ENCODE measurements around the gene CHD3. TPM values are rescaled to one million over a fixed set of nuclear protein-coding genes. Genes with fewer than 3 reads are reported as not detected.

Gene CHD3
- total RNA-seq, 1 experiment from 2014 or later, result 41.5 TPM

DNA sequence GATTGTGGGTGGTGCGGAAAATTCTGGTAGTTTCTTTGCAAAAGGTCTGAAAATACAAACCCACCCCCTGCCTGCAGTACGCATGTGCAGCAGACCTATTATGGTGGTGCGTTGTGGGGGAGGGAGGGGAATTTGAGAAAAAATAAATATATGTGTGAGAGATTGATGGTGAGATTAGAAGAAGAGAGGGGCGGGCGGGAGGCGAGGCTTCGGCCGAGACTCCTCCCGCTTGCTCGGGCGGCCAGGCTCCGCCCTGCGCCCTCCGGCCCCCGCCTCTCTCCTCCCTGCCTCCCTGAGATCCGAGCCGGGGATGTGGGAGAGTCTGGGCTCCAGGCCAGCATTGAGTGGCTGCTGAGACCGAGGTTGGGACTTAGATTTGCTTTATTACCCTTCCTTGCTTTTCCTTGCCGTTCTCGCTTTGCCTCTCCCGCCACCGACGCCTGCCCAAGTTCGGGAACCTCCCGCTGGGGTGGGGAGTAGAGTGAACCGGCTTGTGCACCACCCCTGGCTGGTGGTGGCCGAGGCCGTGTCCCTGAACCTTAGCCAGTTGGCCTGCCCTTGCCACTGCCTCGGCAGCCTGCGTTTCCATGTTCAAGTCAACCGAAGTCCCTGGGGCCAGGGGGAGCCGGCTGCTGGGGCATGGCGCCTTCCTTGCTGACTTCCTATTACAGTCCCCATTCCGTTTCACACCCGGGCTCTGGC, 956 bp upstream of the CHD3 start:
- in situ Hi-C loops (cut with HindIII; ENCODE audit: low sequenced_read_pairs), result no loop called here
- DNase-seq (ENCODE audit: low spot score), result peak; percentile 87

GRCh38 chr17:7889166-7889955, 772 bp downstream of the CHD3 start:
- in situ Hi-C loops (cut with HindIII; ENCODE audit: low sequenced_read_pairs), result no loop called here
- peak; percentile 90 for DNase-seq (ENCODE audit: low spot score)

DNA sequence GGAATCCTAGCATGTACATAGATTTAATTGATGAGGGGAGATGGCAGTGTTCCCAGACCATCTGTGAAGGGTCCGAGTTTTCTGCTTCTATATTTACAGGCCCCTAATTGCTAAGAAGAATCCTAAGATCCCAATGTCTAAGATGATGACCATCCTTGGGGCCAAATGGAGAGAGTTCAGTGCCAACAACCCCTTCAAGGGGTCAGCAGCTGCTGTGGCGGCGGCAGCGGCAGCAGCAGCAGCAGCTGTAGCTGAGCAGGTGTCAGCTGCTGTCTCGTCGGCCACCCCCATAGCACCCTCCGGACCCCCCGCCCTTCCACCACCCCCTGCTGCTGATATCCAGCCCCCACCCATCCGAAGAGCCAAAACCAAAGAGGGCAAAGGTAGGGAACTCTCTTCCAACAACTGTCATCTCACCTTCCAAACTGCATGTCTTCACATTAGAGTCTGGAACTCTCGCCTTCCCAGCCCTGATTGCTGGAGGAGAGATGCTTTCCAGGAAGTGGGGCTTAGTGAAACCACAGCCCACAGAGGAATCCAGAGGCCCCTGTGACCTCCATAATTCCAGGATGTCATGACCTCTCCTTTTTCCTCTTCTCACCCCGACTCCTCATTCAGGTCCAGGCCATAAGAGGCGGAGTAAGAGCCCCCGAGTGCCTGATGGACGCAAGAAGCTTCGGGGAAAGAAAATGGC, 4.7 kb downstream of the CHD3 start:
- no peak for DNase-seq (ENCODE audit: low spot score)
- in situ Hi-C loops (cut with HindIII; ENCODE audit: low sequenced_read_pairs), result no loop called here

GRCh38 chr17:7894226-7894625, 5.6 kb downstream of the CHD3 start:
- no peak for DNase-seq (ENCODE audit: low spot score)
- in situ Hi-C loops (cut with HindIII; ENCODE audit: low sequenced_read_pairs), result no loop called here

DNA sequence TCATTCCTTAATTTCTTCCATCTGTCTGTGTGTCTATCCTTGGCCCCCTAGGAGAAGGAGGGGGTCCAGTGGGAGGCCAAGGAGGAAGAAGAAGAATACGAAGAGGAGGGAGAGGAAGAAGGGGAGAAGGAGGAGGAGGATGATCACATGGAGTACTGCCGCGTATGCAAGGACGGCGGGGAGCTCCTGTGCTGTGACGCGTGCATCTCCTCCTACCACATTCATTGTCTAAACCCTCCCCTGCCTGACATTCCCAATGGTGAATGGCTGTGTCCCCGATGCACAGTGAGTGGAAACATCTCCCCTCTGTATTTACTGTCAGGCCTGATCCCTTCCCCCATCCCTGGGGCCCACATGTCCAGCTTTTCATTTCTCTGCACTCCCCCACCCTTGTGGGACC, 6.3 kb downstream of the CHD3 start:
- in situ Hi-C loops (cut with HindIII; ENCODE audit: low sequenced_read_pairs), result no loop called here
- no peak for DNase-seq (ENCODE audit: low spot score)

GRCh38 chr17:7897090-7897489, 8.5 kb downstream of the CHD3 start:
- no peak for DNase-seq (ENCODE audit: low spot score)
- in situ Hi-C loops (cut with HindIII; ENCODE audit: low sequenced_read_pairs), result no loop called here

GRCh38 chr17:7897773-7898172, 9.2 kb downstream of the CHD3 start:
- in situ Hi-C loops (cut with HindIII; ENCODE audit: low sequenced_read_pairs), result no loop called here
- DNase-seq (ENCODE audit: low spot score), result peak; percentile 56

- in situ Hi-C loops (cut with HindIII; ENCODE audit: low sequenced_read_pairs), result no loop called here
- DNase-seq (ENCODE audit: low spot score), result no peak
Observed at GRCh38 chr17:7903154-7904103, 14.8 kb downstream of the CHD3 start.

- in situ Hi-C loops (cut with HindIII; ENCODE audit: low sequenced_read_pairs), result no loop called here
- DNase-seq (ENCODE audit: low spot score), result no peak
Observed at GRCh38 chr17:7909089-7909488, 20.5 kb downstream of the CHD3 start.

- in situ Hi-C loops (cut with HindIII; ENCODE audit: low sequenced_read_pairs), result no loop called here
- no peak for DNase-seq (ENCODE audit: low spot score)
Observed at GRCh38 chr17:7910281-7910680, 21.7 kb downstream of the CHD3 start.

DNA sequence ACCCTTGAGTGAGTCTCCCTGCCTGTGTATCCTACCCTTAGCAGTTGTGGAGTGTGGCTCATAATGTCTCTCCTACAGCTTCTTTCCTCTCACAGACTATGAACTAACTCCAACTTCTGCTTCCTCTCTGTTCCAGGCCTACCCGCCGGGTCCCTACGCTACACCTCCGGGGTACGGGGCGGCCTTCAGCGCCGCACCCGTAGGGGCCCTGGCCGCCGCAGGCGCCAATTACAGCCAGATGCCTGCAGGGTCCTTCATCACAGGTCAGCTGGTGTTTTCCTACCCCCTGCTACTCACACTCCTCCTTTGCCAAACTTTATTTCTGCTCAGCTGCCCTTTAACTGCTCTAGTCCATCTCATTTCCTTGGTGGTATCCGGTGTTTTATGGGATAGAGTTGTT, 22.1 kb downstream of the CHD3 start:
- in situ Hi-C loops (cut with HindIII; ENCODE audit: low sequenced_read_pairs), result no loop called here
- no peak for DNase-seq (ENCODE audit: low spot score)

- in situ Hi-C loops (cut with HindIII; ENCODE audit: low sequenced_read_pairs), result no loop called here
- no peak for DNase-seq (ENCODE audit: low spot score)
Observed at GRCh38 chr17:7911116-7911515, 22.5 kb downstream of the CHD3 start.

- in situ Hi-C loops (cut with HindIII; ENCODE audit: low sequenced_read_pairs), result no loop called here
- DNase-seq (ENCODE audit: low spot score), result peak; percentile 75
Observed at GRCh38 chr17:7912927-7913524, 24.4 kb downstream of the CHD3 start.

GRCh38 chr17:7915179-7915610, 26.6 kb downstream of the CHD3 start:
- in situ Hi-C loops (cut with HindIII; ENCODE audit: low sequenced_read_pairs), result no loop called here
- DNase-seq (ENCODE audit: low spot score), result no peak

GRCh38 chr17:7915611-7916384, 27.2 kb downstream of the CHD3 start, which contains the start of gene RNF227:
Gene RNF227, minus strand, starts transcription at chr17:7916289. Its CDS starts 94 bp downstream, at chr17:7916195.
- DNase-seq (ENCODE audit: low spot score), result peak; percentile 90
- in situ Hi-C loops (cut with HindIII; ENCODE audit: low sequenced_read_pairs), result no loop called here

DNA sequence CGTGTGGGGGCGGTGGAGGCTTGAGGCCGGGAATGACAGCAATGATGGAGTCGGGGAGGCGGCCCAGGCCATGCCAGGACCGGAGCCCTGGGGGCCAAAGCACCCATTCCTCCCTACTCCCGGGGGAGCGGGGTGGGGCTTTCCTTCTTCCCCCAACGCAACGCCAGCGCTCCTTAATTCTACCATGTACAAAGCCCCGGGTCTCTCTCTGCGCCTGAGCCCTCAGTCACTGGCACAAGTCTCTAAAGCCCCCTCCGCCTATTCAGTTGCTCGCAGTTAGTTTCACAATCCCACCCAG, 27.7 kb downstream of the CHD3 start:
- in situ Hi-C loops (cut with HindIII; ENCODE audit: low sequenced_read_pairs), result no loop called here
- no peak for DNase-seq (ENCODE audit: low spot score)

GRCh38 chr17:7916808-7917207, 28.2 kb downstream of the CHD3 start:
- DNase-seq (ENCODE audit: low spot score), result no peak
- in situ Hi-C loops (cut with HindIII; ENCODE audit: low sequenced_read_pairs), result no loop called here

DNA sequence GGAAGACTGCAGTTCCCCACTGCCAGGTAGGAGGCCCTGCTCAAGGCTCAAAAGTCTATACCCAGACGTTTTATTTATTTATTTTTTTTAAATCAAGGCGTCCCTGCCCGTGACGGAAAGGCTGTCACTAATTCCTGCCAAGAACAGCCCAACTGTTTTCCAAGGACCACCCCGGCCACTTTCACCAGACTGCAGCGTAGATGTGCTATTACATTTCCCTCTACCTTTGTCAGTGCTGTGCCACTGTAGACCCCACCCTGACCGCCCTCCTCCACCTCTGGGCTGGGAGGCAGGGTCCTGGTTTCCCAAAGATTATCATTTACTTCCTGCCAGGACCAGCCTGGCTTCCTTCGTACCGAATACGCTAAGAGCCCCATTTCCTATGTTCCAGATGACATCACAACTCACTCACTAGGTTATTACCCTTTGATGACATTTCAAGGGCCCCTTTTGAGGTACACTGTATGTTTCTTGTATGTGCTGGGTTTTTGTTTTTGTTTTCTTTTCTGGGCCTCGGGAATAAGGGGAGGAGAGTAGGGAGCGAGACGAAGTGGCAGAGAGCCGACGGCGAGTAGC, 33.8 kb downstream of the CHD3 start:
- no peak for DNase-seq (ENCODE audit: low spot score)
- in situ Hi-C loops (cut with HindIII; ENCODE audit: low sequenced_read_pairs), result no loop called here

Data from G401 (cell line).